ENCODE data around the gene EPHB4.
A peak's percentile ranks its signal among the peaks of the same experiment; 100 is the strongest.

DNA sequence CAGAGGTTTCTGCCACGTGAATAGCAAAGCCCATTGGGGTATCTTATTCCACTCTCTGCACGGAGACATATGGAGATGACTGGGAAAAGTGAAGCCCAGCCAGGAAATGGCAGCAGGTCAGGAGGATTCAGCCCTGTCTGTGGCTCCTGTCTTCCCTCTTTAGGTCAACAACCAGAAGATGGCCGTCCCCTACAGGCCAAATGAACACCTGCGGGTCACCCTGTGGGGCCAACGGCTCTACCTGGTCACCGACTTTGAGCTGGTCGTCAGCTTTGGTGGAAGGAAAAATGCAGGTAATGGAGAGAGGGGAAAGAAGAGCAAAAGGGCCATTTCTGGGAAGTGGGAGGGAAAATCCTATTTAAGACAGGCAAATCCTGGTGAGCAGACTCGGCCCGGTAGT lies 38.3 kb downstream of the EPHB4 start:
- TF ChIP-seq YY1 (IDR thresholded peaks at IDR 0.05; ENCODE audit: low read depth, low read length): 0 out of 2 replicates have a peak, but pooled peaks have one; percentile 74
- TF ChIP-seq CEBPB (IDR thresholded peaks at IDR 0.05; ENCODE audit: low read depth, low read length): no peak
- TF ChIP-seq, protein P1, sequence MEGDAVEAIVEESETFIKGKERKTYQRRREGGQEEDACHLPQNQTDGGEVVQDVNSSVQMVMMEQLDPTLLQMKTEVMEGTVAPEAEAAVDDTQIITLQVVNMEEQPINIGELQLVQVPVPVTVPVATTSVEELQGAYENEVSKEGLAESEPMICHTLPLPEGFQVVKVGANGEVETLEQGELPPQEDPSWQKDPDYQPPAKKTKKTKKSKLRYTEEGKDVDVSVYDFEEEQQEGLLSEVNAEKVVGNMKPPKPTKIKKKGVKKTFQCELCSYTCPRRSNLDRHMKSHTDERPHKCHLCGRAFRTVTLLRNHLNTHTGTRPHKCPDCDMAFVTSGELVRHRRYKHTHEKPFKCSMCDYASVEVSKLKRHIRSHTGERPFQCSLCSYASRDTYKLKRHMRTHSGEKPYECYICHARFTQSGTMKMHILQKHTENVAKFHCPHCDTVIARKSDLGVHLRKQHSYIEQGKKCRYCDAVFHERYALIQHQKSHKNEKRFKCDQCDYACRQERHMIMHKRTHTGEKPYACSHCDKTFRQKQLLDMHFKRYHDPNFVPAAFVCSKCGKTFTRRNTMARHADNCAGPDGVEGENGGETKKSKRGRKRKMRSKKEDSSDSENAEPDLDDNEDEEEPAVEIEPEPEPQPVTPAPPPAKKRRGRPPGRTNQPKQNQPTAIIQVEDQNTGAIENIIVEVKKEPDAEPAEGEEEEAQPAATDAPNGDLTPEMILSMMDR (IDR thresholded peaks at IDR 0.05; ENCODE audit: control extremely low read depth in 1 of 3, insufficient read depth in 1 of 3, low read depth in 1 of 3, low read length in 3 of 3): peak; percentile 54 to 69 (median 60)
- TF ChIP-seq POLR2A (IDR thresholded peaks at IDR 0.05; ENCODE audit: control extremely low read depth in 1 of 2, low read depth in 2 of 2, low read length in 2 of 2): no peak
- TF ChIP-seq POLR2AphosphoS5 (IDR thresholded peaks at IDR 0.05; ENCODE audit: low read depth, low read length): no peak

Measured in H1 (cell line).